Adrenal gland (tissue), 5 donors: ENCODE results near the gene LMBR1L.

Source experiments
- POLR2A ChIP-seq, 2 donors: fragments of 450-650 bp; IDR thresholded peaks; one replicate each; pipeline ENCODE4 v1.6.1; 2017; ENCODE audit warnings: antibody characterized with exemption in 2 of 2, mild to moderate bottlenecking in 2 of 2, moderate library complexity in 1 of 2
- TF ChIP-seq, protein P1 (sequence below), 6 experiments: fragments of 450-650 bp in 4 of 6; fragments of 200-600 bp in 2 of 6; sonication (generic) in 1 of 6; IDR thresholded peaks; 1 replicate in 5 of 6; 2 replicates in 1 of 6; pipeline versions ENCODE4 v1.5.1 to v1.8.0; 2016 to 2021; ENCODE audit warnings: antibody characterized with exemption in 6 of 6, mild to moderate bottlenecking in 2 of 6, moderate library complexity in 1 of 6
- donor health status: DM: no; HTN: no; CAD: no.

DNA sequence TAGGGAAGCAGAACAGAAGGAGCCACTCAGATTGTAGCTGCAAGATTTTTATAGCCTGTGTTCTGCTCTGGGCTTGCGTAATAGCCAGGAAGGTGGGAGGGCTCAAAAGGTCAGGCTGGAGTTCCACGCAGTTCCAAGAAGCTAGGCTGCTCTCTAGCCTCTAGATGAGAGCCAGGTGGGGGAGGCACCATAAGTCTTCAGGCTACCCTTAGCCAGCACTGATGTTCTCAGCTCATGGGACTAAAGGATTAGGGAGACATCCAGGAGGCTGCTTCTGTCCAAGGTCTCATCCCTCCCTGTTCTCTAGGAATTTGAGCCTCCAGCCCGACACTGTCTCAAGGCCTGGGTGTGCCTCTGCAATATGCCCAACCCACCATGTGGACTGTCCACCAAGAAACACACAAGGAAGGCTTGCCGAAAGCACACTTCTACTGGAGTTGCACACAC is 1.7 kb downstream of the LMBR1L start:
- TF ChIP-seq, protein P1, sequence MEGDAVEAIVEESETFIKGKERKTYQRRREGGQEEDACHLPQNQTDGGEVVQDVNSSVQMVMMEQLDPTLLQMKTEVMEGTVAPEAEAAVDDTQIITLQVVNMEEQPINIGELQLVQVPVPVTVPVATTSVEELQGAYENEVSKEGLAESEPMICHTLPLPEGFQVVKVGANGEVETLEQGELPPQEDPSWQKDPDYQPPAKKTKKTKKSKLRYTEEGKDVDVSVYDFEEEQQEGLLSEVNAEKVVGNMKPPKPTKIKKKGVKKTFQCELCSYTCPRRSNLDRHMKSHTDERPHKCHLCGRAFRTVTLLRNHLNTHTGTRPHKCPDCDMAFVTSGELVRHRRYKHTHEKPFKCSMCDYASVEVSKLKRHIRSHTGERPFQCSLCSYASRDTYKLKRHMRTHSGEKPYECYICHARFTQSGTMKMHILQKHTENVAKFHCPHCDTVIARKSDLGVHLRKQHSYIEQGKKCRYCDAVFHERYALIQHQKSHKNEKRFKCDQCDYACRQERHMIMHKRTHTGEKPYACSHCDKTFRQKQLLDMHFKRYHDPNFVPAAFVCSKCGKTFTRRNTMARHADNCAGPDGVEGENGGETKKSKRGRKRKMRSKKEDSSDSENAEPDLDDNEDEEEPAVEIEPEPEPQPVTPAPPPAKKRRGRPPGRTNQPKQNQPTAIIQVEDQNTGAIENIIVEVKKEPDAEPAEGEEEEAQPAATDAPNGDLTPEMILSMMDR (IDR thresholded peaks at IDR 0.05), result peak in 1 of 6 experiments; percentile 5
- peak; percentile 38 to 73 for TF ChIP-seq POLR2A (IDR thresholded peaks at IDR 0.05)
